ENCODE results near the gene MAPK9.

- no peak for TF ChIP-seq POLR2AphosphoS5 (IDR thresholded peaks at IDR 0.05; ENCODE audit: control insufficient read depth, insufficient read depth, low read depth, low read length)
- TF ChIP-seq CCNT2 (IDR thresholded peaks at IDR 0.05; ENCODE audit: borderline replicate concordance, extremely low read depth, insufficient read length, low read depth, low read length) = no peak
- TF ChIP-seq TRIM28 (IDR thresholded peaks at IDR 0.05) = no peak
- no peak for TF ChIP-seq ZSCAN32 (CRISPR knock-in tag; IDR thresholded peaks at IDR 0.05)
- TF ChIP-seq ZBTB8A (IDR thresholded peaks at IDR 0.05; ENCODE audit: partially characterized antibody) = no peak
- TF ChIP-seq, protein P1, sequence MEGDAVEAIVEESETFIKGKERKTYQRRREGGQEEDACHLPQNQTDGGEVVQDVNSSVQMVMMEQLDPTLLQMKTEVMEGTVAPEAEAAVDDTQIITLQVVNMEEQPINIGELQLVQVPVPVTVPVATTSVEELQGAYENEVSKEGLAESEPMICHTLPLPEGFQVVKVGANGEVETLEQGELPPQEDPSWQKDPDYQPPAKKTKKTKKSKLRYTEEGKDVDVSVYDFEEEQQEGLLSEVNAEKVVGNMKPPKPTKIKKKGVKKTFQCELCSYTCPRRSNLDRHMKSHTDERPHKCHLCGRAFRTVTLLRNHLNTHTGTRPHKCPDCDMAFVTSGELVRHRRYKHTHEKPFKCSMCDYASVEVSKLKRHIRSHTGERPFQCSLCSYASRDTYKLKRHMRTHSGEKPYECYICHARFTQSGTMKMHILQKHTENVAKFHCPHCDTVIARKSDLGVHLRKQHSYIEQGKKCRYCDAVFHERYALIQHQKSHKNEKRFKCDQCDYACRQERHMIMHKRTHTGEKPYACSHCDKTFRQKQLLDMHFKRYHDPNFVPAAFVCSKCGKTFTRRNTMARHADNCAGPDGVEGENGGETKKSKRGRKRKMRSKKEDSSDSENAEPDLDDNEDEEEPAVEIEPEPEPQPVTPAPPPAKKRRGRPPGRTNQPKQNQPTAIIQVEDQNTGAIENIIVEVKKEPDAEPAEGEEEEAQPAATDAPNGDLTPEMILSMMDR (IDR thresholded peaks at IDR 0.05 in 2 of 3, conservative IDR thresholded peaks at IDR 0.05 in 1 of 3; ENCODE audit: insufficient read depth in 2 of 3, low read depth in 1 of 3, low read length in 3 of 3) = no peak
- TF ChIP-seq JUNB (CRISPR knock-in tag; conservative IDR thresholded peaks at IDR 0.05) = no peak
- TF ChIP-seq CREB1 (IDR thresholded peaks at IDR 0.05) = no peak
- no peak for TF ChIP-seq CREB1 (CRISPR knock-in tag; IDR thresholded peaks at IDR 0.05)
- no peak for TF ChIP-seq NFRKB (IDR thresholded peaks at IDR 0.05; ENCODE audit: low read depth)
These were observed 11.5 kb upstream of the MAPK9 start for GRCh38 chr5:180303226-180304015.

All from K562 (cell line).